Mesodermal cell (in vitro differentiated cells): Measurements from ENCODE around the gene SRSF2.
A peak's percentile ranks its signal among the peaks of the same experiment; 100 is the strongest.
"Not testable (repeated sequence)": the region's sequence is repeated elsewhere in the genome, so short reads cannot be mapped to it uniquely, and the experiment has no call there.

Experiments
- H3K27ac ChIP-seq: 2 replicates; pipeline ENCODE4 v1.7.0; 2013; ENCODE audit warnings: mild to moderate bottlenecking, low read depth, low read length, moderate library complexity; ENCODE audit not compliant: severe bottlenecking
- H3K36me3 ChIP-seq: 2 replicates; pipeline ENCODE4 v1.7.1; 2013; ENCODE audit warnings: mild to moderate bottlenecking, low read length, moderate library complexity; ENCODE audit not compliant: control insufficient read depth, insufficient read depth
- H3K4me1 ChIP-seq: one replicate; pipeline ENCODE4 v1.7.1; 2013; ENCODE audit warnings: mild to moderate bottlenecking, low read length; ENCODE audit not compliant: insufficient read depth, control insufficient read depth, poor library complexity, severe bottlenecking
- H3K4me3 ChIP-seq: 2 replicates; pipeline ENCODE4 v1.7.0; 2013; ENCODE audit warnings: low read length, control low read depth, mild to moderate bottlenecking; ENCODE audit not compliant: insufficient read depth, poor library complexity, severe bottlenecking; ENCODE audit errors: extremely low read depth
- H3K9me3 ChIP-seq: 2 replicates; pipeline ENCODE4 v1.7.1; 2013; ENCODE audit warnings: mild to moderate bottlenecking, low read length, moderate library complexity; ENCODE audit not compliant: control insufficient read depth
- WGBS, 2 experiments: methylation state at CpG; one replicate each; pipeline ENCODE4 v1.1.5; 2013; ENCODE audit warnings: missing lambda C conversion rate in 2 of 2; ENCODE audit not compliant: insufficient coverage in 2 of 2; 5-methylcytosine and 5-hydroxymethylcytosine counted together

The SRSF2 gene

DNA sequence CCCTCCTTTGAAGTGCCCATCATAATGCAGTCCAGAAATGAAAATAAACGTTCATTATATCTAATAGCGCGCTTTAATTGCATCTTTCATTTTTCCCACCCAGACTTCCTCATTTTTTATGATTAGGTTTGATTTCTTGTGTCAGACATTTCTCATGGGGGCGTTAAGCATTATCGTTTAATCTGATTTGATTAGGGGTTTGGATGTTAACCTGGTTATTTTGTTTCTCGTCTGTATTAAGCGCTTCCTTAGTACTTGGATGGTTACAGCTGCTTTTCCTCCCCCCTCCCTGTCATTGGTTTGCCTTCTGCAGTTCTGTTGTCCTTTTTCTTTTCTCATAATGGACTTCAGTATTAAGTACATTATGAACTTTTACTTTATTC, 1.3 kb upstream of the SRSF2 start:
- WGBS, 2 experiments = no CpG with 5 or more reads among the region's 7 CpGs
- Histone ChIP-seq H3K36me3 (peaks cover 46% of the 10 kb centered on the region), H3K4me3 (peak overlapping the region; percentile 89), H3K27ac (peak overlapping the region; percentile 99), H3K4me1 (peaks cover 3% of the 10 kb centered on the region), H3K9me3 (no peaks in the 10 kb centered on the region)

DNA sequence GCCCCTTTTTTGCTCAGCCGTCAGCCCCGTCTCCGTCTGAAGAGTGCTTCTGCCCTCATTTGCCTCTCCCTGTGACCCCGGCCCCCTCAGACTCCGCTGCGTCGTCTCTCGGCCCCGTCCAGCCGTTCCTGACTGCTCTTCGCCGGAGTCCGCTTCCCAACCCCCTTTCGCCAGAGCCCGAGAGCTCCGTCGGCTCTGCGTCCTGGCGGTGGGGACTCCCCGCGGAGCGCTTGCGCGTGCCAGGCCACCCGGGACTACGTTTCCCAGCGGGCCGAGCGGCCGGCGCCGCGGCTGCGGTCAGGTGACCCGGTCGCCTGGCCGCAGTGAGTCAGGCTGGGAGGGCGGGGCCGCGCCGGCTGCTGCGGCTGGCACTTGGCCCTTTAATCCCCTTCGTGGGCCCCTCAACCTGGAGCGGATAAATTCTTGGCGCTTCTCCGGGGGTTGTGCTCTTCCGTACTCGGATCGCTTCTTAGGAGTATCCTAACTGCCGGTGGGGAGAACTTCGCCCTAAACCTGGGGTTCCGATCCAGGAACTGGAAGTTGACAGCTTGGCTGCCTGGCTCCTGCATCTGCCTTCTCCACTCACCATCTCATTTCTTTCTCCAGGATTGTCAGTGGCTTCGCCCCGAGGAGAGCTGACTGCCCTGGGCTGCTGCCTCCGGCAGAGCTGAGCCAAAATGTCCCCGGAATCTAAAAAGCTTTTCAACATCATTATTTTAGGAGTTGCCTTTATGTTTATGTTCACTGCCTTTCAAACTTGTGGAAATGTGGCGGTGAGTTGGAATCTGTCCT, 741 bp upstream of the SRSF2 start, which contains the start of gene MFSD11:
MFSD11 (plus strand) TSS at position 444 of the 792 bp plus-strand sequence; CDS start at position 678, 234 bp downstream.
- peaks cover 46% of the 10 kb centered on the region for H3K36me3 ChIP-seq
- no peaks in the 10 kb centered on the region for H3K9me3 ChIP-seq
- H3K4me3 ChIP-seq = peak within 1 kb of the TSS; percentile 89
- peak within 1 kb of the TSS; percentile 99 for H3K27ac ChIP-seq
- WGBS, 2 experiments = 0% methylated on average over 47 to 54 of the region's 57 CpGs
- H3K4me1 ChIP-seq = peaks cover 7% of the 10 kb centered on the region

- peak overlapping the region; percentile 99 for H3K27ac ChIP-seq
- peaks cover 50% of the 10 kb centered on the region for H3K36me3 ChIP-seq
- no peaks in the 10 kb centered on the region for H3K9me3 ChIP-seq
- 0% methylated on average over 63 to 117 of the region's 117 CpGs for WGBS, 2 experiments
- peaks cover 7% of the 10 kb centered on the region for H3K4me1 ChIP-seq
- peak overlapping the region; percentile 89 for H3K4me3 ChIP-seq
Observed at GRCh38 chr17:76736349-76737081, 616 bp downstream of the SRSF2 start.

DNA sequence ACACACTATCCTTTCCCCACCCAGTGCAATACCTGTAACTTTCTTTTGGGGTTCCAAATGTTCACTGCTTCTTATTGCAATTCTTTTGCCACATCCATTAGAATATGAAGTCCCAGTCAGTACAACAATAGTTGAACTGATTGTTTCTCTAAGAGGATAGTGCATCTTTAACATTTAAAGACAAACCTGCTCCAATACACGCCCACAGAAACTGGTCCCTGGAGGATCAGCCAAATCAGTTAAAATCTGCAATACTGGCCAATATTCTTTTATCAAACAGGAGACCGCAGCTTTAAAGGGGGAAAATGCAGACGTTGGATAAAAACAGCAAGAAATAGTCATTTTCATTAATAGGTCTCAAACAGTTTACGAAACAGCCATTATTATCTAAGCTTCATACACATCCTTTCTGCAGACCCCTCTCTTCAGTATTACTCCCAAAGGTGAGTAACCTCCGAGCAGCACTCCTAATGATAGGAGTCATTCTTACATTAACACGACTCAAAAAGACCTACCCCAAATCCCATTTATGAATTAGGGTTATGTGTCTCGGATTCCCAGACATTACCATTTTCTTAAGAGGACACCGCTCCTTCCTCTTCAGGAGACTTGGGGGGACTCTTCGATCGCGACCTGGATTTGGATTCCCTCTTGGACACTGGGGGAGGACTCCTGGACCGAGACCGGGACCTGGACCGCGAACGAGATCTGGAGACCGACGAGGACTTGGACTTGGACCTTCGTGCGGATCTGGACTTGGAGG, 1.4 kb downstream of the SRSF2 start:
- H3K4me1 ChIP-seq = peaks cover 7% of the 10 kb centered on the region
- H3K36me3 ChIP-seq = peaks cover 53% of the 10 kb centered on the region
- peak overlapping the region; percentile 89 for H3K4me3 ChIP-seq
- peak overlapping the region; percentile 99 for H3K27ac ChIP-seq
- H3K9me3 ChIP-seq = no peaks in the 10 kb centered on the region
- 1 to 2% methylated on average over 16 to 20 of the region's 20 CpGs for WGBS, 2 experiments

- H3K9me3 ChIP-seq = no peaks in the 10 kb centered on the region
- H3K36me3 ChIP-seq = peaks cover 56% of the 10 kb centered on the region
- H3K27ac ChIP-seq = no peak overlapping the region
- peaks cover 7% of the 10 kb centered on the region for H3K4me1 ChIP-seq
- peak overlapping the region; percentile 89 for H3K4me3 ChIP-seq
- 30 to 33% methylated on average over 3 to 4 of the region's 5 CpGs for WGBS, 2 experiments
Observed at GRCh38 chr17:76735006-76735405, 2.1 kb downstream of the SRSF2 start.

DNA sequence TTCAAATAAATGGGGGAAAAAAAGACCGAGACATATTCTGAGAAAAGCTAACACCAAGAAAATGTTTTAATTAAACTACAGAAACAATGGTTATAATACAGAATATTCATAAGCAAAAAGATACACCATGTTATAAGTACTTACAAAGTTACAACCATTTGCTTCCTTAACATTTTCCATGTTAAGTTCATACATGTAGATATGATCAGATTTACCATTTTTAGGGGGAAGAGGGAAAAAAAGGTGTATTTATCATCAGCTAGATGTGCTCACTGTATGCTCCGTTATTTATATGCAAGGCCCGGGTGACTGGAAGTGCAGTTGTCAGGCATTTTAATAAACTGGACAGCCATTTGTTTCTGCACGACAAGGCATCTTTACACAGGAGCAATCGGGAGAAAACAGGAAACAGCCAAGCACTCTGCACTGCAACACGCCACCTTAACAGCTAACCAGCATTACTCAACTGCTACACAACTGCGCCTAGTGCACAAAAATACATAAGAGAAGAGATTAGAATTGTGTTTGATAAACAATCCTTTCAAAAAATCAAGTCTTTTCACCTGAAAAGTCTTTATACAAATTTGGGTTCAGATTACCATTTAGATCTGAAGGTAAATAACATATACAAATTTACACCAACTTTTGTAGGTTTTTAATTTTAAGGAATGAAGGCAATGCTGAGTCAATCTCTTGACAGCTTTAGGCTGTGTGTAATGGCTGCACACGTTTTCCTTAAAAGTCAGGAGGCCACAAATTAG, 2.9 kb downstream of the SRSF2 start:
- Histone ChIP-seq H3K4me3 (peak overlapping the region; percentile 89), H3K27ac (no peak overlapping the region), H3K4me1 (peaks cover 11% of the 10 kb centered on the region), H3K36me3 (peaks cover 63% of the 10 kb centered on the region), H3K9me3 (no peaks in the 10 kb centered on the region)
- 66 to 82% methylated on average over 3 to 4 of the region's 8 CpGs for WGBS, 2 experiments

DNA sequence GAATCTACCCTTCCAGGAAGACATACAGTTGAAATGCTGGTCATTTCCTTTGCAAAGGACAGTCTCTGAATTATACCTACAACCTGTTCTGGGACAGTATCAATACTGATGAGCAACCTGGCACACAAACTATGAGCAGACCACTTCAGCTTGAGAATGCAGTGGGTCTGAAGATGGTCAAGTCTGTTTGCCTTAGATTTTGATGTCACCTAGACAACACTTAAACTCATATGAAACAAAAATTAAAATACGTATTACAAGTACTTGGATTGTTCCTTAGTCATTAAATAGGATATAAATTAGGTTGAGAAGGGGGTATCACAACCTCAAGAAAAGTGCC, 3.5 kb downstream of the SRSF2 start:
- Histone ChIP-seq H3K4me3 (peak overlapping the region; percentile 89), H3K4me1 (peaks cover 11% of the 10 kb centered on the region), H3K9me3 (no peaks in the 10 kb centered on the region), H3K36me3 (peaks cover 63% of the 10 kb centered on the region), H3K27ac (no peak overlapping the region)
- WGBS, 2 experiments = no CpG with 5 or more reads among the region's 1 CpG

DNA sequence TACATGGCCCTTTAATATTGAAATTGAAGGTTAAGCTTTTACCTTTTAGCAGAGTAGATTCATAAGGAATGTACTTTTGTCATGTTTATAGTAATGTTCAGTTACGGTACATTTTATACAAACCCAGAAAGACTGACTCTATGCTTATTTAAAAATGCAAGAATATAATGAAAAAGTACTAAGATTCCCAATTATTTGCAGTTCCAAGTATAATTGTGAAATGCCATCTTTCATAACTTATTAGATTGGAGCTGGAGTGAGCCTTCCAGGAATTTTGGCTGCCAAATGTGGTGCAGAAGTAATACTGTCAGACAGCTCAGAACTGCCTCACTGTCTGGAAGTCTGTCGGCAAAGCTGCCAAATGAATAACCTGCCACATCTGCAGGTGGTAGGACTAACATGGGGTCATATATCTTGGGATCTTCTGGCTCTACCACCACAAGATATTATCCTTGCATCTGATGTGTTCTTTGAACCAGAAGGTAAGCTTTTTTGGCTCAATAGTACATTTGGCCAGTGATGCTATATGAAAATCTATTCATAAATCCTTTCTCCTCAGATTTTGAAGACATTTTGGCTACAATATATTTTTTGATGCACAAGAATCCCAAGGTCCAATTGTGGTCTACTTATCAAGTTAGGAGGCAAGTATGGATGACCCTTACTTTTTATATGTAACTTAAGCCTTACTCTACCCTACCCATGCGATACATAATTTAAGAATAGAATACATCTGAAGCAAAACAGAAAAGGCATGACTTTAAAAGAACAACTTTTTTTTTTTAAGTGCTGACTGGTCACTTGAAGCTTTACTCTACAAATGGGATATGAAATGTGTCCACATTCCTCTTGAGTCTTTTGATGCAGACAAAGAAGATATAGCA, 4.2 kb downstream of the SRSF2 start:
- H3K27ac ChIP-seq = peak overlapping the region; percentile 4
- peaks cover 11% of the 10 kb centered on the region for H3K4me1 ChIP-seq
- peaks cover 63% of the 10 kb centered on the region for H3K36me3 ChIP-seq
- 80 to 100% methylated on average over 1 of the region's 3 CpGs for WGBS, 2 experiments
- no peaks in the 10 kb centered on the region for H3K9me3 ChIP-seq
- no peak overlapping the region for H3K4me3 ChIP-seq

GRCh38 chr17:76731800-76732733, 5.1 kb downstream of the SRSF2 start:
- Histone ChIP-seq H3K36me3 (peaks cover 63% of the 10 kb centered on the region), H3K4me1 (peaks cover 11% of the 10 kb centered on the region), H3K27ac (peak overlapping the region; percentile 8)
- WGBS, 2 experiments = 97 to 100% methylated on average over 10 to 11 of the region's 13 CpGs
- not testable (repeated sequence) for H3K9me3 ChIP-seq, H3K4me3 ChIP-seq
